GM21526 (cell line): ENCODE results near the gene SRGAP3.

Experiments
- ATAC-seq: cut with Tn5 transposase; IDR thresholded peaks from one replicate; pipeline ENCODE4 v1.9.1; 2021; ENCODE audit warnings: moderate library complexity; ENCODE audit not compliant: unreplicated experiment, low FRiP score

SRGAP3 gene

DNA sequence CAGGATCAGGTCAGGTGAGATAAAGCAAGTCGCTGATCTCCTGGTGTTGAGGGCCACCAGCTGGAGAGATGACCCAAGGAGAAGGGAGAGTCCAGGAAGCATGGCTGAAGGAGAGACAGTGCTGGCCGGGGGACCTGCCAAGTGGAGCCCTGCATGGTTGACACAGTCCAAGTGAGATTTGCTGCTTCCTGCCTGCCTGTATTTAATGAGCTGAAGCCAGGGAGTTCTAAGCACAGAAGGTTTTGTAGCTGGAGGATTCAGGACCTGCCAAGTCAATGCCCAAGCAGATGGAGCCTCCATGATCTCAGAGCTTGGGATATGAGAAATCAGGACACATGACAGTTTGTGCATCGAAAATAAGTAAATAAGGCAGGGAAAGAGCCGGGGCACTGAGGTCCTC, 125.6 kb downstream of the SRGAP3 start:
- no peak for ATAC-seq

DNA sequence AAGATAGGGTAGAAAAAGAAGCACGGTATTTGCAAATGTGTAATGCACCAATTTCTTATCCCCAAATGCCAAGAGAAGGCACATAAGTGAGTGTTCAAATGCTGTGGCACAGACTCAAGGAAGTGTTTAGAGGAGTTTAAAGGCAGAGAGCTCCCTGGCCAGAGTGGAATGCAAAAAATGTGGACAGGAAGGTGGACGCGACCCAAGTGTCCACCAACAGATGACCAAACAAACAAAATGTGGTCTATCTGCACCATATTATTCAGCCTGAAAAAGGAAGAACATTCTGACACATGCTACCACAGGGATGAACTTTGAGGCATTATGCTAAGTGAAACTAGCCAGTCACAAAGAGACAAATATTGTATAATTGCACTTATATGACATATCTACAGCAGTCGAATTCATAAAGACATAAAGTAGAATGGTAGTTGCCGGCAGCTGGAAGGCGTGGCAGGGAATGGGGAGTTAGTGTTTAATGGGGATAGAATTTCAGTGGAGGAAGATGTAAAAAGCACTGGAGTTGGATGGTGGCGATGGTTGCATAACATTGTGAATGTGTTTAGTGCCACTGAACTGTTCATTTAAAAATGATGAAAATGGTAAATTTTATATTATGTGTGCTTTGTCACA, 126.6 kb downstream of the SRGAP3 start:
- ATAC-seq = no peak

DNA sequence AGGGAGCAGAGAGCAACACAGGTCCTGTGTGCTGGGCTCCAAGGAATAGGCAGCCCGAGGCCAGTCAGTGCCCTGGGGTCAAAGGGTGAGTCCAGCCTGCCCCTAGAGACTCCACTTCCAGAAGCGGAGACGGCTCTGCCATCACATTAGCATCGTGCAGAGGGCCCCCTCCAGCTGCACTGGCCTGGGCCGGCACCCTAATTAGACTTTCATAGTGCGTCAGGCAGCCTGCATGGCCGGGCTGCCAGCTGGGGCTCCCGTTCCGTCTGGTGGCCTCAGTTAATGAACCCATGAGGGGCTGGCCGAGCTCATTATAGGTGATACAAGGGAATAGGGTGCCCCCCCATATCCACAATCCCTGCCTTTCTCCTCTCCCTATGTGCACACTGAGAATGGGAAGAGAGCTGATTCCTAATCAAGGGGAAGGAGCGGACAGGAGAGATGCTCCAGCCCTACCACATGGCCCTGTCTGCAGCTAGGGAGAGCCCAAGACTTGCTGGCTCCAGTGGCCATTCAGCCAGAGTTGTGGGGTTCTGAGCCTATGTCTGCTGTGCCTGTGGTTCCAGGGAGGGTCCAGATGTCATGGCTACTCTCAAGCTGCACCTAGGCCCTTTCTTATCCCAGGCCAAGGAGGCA, 128.0 kb downstream of the SRGAP3 start:
- no peak for ATAC-seq

DNA sequence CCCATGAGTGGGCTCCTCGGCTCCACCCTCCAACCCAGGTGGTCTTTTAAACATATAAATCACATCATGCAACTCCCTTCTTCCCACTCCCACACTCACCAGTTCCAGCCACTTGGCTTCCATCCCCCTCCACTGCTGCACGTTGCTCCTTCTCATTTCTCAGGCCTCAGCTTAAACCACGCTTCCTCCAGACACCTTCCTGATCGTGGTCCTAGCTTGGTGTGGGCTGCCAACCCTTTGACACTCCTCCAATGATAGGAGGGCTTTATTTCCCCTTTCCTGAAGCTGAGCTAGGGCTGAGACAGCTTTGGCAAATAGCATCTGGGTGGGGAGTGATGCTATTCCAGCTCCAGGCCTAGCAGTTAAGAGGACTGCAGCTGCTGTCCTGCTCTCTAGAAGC, 130.1 kb downstream of the SRGAP3 start:
- no peak for ATAC-seq

DNA sequence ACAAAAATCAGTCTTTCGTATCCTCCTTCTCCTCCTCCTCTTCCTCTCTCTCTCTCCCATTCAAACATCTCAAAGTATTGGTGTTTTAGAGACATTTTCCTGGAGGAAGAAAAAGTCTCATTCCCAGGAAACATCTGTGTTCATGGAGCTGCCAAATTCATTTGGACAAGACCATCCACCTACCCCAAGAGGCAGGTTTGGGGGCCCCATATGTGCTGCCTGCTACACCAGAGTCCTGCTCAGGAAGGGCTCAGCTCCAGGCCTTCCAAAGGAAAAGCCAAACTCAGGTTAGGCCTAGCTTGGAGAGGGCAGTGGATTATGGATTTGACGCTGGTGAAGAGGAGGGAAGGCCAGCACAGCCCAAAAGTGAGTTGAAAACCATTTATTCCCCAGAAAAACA, 131.2 kb downstream of the SRGAP3 start:
- no peak for ATAC-seq

DNA sequence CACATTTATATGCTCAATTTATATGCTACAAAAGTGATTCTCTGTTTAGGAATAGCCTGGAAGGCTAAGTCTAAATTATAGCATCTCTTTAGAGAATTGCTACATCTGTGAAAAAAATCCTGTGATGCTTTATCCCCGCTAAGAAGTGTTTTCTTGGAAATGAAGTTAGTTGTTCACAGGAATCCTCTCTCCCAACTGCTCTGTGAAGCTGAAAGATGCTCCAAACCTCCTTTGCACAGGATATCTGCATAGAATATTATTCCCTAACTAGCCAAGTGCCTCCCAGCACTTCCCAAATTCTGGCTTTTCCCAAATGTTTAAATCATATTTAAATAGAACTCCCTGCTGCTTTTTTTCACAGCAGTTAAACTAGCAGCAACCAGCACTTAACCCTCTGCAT, 132.2 kb downstream of the SRGAP3 start:
- no peak for ATAC-seq

DNA sequence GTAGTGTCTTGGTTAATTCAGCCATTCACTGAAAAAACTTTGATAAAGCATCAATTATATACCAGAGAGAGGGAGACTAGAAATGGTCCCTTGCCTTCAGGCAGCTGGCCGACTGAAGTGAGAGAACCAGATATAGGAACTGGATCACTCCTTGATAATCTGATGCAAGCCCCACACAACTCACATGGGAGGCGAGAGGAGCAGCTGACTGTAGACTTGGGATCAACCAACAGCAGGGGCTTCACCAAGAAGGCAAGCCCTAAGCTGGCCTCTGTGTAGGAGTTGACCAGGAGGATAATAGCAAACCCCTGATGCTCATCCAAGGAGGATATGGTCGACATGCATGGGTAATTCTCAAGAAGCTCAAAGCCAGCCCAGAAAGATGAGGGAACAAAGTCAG, 133.1 kb downstream of the SRGAP3 start:
- ATAC-seq = no peak

DNA sequence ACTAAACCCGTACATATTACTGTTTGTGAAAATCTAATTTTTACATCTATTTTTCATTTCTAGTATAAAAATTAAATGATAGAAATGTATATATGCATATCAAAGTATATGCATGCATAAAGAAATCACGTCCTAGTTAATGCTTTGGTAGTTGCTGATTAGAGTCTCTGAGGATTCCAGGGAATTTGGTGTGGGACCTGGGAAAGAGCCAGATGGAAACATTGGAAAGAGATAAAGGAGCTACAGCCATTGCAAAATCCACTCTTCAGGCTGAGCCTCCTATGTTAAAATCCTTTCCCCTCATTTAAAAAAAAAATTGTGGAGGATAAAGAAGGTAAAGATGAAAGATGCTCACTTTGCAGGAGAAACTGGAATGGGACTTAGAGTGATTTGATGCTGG, 134.1 kb downstream of the SRGAP3 start:
- ATAC-seq = no peak

DNA sequence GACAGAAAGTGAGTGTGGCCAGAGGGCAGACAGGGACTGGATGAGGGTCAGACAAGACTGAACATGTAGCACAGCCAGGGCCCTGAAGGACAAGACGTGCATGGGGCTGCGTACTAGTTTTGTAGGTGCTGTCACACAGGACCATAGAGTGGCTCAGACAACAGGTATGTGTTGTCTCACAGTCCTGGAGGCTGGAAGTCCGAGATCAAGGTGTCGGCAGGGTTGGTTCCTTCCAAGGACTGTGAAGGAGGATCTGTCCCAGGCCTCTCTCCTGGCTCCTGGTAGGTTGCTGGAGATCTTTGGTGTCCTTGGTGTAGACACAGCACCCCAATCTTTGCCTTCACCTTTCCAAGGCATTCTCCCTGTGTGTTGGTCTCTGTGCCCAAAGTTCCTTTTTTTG, 136.4 kb downstream of the SRGAP3 start:
- ATAC-seq = no peak

DNA sequence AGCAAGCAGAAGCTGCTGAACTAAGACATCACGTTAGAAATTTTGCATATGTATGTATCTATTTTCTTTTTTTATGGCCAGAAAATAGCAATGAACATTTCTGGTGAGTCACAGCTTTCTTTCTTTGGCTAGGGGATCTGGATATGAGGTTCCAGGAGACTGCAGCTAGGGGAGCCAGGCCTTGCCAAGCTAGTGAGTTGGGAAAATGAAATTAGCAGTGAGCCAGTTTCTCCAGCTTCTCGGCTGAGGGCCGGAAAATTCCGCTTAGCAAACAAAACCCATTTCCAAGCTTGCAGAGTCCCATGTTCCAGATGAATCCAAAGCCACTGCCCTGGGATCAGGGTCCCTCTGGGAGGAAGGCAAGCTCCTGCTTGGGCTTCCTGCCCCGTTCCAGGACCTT, 137.6 kb downstream of the SRGAP3 start:
- ATAC-seq = no peak

DNA sequence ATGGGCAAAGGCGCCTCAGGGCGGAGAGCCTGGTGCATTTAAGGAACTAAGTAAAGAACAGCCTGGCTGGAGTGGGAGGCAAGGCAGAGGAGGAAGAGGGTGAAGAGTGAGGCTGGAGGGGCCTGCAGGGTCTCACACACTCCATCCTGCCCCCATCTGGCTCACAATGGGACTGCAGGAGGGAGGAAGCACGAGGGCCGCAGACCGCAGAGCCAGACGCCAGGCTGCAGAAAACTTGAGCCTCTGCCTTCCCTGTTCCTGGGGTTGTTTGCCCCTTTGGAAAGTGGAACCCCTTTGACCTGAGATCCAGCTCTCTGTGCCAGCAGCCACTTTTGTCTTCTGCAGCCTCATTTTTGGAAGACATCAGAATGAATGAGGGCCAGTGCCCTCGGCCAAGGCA, 138.0 kb downstream of the SRGAP3 start:
- no peak for ATAC-seq

DNA sequence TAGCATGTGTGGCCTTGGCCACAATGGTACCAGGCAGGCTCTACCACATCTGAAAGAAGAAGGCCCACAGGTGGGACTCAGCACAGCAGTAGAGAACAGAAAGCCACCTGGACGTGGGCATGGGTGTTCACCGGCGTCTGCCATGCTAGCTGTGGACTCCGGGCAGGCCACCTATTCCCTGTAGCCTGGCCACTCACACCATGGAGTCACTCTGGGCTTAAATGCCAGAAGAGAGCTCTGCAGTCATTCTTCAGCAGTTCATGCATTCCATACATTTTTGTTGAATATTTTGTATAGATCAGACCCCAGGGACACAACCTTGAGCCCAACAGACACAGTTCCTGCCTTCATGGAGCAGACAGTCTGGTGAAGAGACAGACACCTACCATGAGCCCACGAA, 138.6 kb downstream of the SRGAP3 start:
- no peak for ATAC-seq

DNA sequence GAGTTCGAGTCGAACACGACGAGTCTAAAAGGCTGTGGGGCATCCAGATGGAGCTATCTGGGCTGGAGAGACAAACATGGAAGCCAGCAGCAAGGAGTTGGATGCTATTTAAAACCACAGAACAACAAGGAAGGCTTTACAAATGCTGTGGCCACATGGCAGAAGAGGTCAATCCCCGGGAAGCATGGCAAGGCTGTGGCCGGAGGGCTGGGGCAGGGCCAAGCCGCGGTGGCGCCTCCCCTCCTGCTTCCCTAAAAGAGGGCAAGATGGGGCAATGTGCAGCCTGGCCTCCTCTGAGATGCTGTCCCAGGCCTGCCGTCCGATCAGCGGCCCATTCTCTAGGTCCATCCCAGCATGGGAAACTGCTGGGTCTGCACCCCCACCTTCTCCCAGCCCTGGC, 139.1 kb downstream of the SRGAP3 start:
- no peak for ATAC-seq

DNA sequence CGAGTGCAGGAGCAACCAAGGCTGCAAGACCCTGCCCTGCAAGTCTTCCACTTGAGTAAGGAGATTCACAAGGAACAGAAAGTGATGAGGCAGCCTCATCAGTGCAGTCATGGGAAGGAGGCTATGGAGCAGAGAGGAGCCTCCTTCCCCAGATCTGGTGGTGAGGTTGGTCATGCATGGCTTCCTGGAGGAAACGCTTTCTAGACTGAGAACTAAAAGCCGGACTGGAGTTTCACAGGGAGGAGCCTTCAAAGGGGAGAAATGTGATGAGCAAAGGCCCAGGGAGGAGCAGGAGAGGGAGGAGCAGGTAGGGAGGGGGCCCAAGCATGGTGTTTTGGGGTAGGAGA, 139.9 kb downstream of the SRGAP3 start:
- no peak for ATAC-seq

DNA sequence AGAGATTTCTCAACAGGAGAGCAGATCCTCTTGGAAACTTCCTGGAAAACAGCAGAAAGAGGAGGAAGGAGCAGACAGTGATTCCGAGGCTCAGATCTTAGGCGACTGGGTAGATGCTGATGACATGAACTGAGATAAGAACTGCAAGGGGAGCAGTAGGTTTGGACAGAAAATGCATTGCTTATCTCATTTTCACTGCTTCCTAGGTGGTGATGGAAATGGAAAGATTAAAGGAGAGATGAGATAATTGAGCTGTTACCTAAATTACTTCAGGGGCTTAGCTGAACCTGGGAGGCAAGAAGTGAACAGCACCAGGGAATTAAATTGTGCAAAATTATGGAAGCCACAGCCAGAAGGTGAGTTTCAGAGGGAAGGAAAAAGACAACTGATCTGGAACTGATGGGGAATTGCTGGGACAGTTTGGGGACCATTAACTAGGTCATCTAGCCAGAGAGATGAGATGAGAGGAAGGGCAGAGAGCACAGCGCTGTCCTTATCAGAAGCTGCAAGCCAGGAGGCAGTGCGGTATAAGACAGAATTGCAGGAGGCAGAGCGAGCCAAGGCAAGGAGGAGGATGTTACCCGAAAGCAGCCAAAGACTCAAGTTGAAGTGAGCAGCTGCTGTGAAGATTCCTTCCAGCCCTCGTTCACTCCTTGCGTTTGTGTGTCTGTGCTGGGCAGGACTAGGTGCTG, 140.4 kb downstream of the SRGAP3 start:
- ATAC-seq = no peak

DNA sequence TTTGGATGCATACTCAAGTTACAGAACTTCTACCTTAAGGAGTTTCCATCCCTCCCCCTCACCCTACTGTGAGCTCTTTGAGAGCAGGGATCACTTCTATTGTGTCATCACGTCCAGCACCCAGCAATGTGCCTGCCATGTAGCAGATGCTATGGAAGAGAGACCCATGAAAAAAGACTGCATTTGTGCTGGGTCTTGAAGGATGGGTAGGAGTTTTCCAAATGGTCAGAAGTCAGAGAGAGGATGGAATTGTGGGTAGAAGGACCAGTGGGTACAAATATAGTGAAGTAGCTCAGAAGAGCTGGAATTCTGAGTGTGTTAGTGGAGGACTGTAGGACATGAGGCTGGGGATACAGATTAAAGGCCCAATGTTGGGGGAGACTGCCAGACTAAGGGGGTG, 141.7 kb downstream of the SRGAP3 start:
- no peak for ATAC-seq

DNA sequence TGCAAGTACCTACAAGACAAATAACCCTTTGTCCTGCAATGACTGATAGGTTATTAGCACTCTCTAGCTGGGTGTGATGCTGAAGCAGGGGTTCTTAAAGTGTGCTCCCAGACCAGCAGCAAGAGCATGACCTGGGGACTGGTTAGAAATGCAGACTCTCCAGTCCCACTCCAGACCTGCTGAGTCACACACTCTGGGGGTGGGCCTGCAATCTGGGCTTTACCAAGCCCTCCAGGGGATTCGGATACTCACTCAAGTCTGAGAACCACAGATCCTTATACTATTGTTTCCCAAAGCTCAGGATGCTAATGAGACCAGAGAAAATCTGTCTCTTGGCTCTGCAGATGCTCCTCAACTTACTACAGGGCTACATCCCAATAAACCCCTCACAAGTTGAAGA, 144.0 kb downstream of the SRGAP3 start:
- ATAC-seq = no peak

DNA sequence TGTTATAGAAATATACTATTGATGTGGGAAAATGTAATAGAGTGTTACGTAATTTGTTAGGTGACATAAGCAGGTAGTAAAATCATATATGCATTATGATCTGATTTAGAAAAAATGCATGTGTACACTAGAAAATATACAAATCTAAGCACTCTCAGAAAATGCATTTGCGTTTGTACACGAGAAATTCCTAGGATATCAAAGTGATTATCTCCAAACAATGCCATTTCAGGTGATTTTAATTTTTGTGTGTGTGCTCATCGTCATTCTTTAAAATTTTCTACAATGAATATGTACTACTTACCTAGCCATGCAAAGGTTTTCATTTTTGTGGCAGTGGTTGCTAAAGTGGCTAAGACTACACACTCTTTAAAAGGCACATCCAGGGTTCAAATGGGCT, 145.3 kb downstream of the SRGAP3 start:
- no peak for ATAC-seq

DNA sequence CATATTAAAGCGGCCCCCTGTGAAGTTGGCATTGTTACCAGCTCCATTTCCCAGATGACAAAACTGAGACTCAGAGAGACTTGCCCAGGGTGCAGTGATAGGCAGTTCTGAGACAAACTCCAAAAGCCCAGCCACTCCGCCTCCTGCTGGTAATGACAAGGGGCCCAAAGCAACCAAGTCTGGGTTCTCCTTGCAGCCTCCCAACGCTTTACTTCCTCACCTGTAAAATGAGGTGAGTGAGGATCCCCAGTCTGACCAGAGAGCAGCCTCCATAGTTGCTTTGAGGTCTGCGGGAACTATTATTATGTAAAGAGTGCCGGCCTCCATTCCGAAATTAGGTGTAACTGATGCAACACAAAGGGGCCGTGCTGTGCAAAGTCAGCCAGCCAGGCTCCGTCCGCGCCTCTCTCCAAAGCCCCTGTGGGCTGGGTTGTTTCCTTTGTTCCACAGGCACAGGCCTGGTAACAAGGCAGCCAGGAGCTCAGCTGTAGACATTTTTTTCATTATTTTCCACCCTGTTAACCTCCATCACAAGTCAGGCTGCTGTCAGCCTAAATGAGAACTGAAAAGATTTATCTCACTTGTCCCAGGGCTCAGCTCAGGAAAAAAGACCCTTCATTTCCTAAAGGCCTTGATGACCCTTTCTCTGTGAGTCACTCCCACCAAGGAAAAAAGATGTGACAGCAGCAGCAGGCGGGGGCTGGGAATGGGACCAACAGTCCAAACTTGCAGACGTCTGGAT, 147.0 kb downstream of the SRGAP3 start:
- ATAC-seq = no peak

DNA sequence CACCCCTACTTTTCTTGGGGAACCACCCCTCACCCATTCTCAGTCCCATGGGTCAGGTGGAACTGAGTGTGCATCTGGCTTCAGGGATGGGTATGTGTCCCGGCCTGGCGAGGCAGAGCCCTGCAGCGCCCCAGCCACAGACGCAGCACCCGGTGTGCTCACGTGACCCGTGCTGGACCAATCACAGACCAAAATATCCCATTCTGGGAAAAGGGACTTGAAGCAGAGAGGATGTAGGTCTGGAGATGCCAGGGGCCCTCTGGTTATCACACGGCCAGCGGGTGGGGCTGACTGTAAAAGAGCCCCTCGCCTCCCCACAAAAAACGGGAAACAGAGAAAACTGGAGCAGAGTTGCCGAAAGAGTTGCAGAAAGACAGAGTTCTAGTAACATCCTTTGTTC, 148.2 kb downstream of the SRGAP3 start:
- ATAC-seq = no peak

DNA sequence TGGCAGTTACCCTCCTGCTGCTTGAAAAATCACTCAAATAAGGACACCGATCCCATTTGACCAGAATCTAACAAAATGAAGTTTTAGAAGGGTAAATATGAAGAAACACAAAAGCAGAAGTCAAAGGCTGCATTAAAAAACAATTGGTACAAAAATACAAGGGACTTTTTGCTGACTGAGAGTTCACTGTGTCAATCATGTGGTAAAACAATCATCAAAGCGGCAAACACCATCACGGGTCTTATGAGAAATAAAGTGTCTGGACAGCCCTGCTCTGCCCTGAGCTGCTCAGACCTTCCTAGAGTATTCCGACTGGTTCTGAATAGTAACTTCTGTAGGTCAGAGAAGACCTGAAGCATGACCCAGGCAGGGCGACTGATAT, 148.9 kb downstream of the SRGAP3 start:
- no peak for ATAC-seq
